ENCODE data around the gene FAM3A.

Gene FAM3A

DNA sequence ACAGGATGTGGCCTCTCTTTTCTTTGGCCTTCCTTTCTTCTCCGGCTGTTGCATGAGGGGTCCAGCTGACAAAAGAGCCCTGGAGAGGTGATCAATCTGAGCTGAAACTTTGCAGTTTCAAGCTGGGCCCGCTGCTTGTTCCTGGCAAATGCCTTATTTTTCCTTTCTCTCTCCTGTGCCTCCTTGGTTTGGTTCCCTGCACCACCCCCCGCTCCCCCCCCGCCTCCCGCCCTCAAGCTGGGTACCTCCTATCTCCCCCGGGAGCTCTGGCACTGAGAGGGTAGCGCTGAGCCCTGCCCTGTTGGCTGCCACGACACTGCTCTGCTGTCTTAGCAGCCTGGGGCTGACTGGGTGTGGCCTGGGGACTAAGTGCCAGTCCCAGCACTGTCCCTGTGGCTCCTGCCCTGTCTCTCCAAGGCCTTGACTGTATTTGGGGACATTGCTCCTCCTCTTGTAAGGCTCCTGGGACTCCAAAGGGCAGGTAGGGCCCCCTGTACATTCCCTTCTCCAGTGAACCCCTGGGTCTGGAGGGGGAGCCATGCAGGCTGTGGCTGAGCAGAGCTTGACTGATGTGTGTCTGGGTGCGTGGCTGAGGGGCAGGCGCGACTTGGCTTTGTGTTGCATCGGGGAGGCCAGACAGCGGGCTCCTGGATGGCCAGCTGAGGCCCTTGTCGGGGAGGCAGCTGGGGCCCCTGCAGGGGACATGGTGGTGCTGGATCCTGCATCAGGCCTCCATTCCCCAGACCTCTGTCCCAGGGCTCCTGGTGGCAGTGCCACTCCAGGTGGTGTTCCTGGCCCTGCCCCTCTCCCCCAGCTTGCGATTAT is 56.9 kb downstream of the FAM3A start (continued):
- TF ChIP-seq ZNF677 (tag by site-specific recombination; IDR thresholded peaks at IDR 0.05) (no peak), TRIM28 (IDR thresholded peaks at IDR 0.05; ENCODE audit: borderline replicate concordance, low read length) (no peak), ZNF2 (tag by site-specific recombination; IDR thresholded peaks at IDR 0.05) (no peak), ZNF792 (tag by site-specific recombination; IDR thresholded peaks at IDR 0.05) (no peak), ZNF423 (tag by site-specific recombination; IDR thresholded peaks at IDR 0.05) (no peak), ZNF791 (tag by site-specific recombination; IDR thresholded peaks at IDR 0.05) (no peak), ZNF473 (tag by site-specific recombination; IDR thresholded peaks at IDR 0.05) (no peak), KLF16 (tag by site-specific recombination; IDR thresholded peaks at IDR 0.05) (no peak), ZNF433 (tag by site-specific recombination; IDR thresholded peaks at IDR 0.05; ENCODE audit: low read depth) (no peak), ZNF626 (tag by site-specific recombination; IDR thresholded peaks at IDR 0.05) (no peak), ZNF629 (tag by site-specific recombination; IDR thresholded peaks at IDR 0.05) (no peak), BCL11B (tag by site-specific recombination; IDR thresholded peaks at IDR 0.05; ENCODE audit: low read depth) (no peak), ZNF324 (tag by site-specific recombination; IDR thresholded peaks at IDR 0.05) (no peak), MZF1 (tag by site-specific recombination; IDR thresholded peaks at IDR 0.05; ENCODE audit: borderline replicate concordance) (no peak), REPIN1 (tag by site-specific recombination; IDR thresholded peaks at IDR 0.05; ENCODE audit: low read depth) (no peak), SP3 (tag by site-specific recombination; IDR thresholded peaks at IDR 0.05) (no peak), ZNF391 (tag by site-specific recombination; IDR thresholded peaks at IDR 0.05; ENCODE audit: borderline replicate concordance, low read depth) (no peak), SALL2 (tag by site-specific recombination; IDR thresholded peaks at IDR 0.05; ENCODE audit: borderline replicate concordance) (no peak), YY2 (tag by site-specific recombination; IDR thresholded peaks at IDR 0.05) (no peak), HOXD13 (CRISPR knock-in tag; IDR thresholded peaks at IDR 0.05; ENCODE audit: borderline replicate concordance) (no peak), ZNF416 (tag by site-specific recombination; IDR thresholded peaks at IDR 0.05) (no peak), KLF1 (tag by site-specific recombination; IDR thresholded peaks at IDR 0.05) (no peak)
- TF ChIP-seq, protein P1, sequence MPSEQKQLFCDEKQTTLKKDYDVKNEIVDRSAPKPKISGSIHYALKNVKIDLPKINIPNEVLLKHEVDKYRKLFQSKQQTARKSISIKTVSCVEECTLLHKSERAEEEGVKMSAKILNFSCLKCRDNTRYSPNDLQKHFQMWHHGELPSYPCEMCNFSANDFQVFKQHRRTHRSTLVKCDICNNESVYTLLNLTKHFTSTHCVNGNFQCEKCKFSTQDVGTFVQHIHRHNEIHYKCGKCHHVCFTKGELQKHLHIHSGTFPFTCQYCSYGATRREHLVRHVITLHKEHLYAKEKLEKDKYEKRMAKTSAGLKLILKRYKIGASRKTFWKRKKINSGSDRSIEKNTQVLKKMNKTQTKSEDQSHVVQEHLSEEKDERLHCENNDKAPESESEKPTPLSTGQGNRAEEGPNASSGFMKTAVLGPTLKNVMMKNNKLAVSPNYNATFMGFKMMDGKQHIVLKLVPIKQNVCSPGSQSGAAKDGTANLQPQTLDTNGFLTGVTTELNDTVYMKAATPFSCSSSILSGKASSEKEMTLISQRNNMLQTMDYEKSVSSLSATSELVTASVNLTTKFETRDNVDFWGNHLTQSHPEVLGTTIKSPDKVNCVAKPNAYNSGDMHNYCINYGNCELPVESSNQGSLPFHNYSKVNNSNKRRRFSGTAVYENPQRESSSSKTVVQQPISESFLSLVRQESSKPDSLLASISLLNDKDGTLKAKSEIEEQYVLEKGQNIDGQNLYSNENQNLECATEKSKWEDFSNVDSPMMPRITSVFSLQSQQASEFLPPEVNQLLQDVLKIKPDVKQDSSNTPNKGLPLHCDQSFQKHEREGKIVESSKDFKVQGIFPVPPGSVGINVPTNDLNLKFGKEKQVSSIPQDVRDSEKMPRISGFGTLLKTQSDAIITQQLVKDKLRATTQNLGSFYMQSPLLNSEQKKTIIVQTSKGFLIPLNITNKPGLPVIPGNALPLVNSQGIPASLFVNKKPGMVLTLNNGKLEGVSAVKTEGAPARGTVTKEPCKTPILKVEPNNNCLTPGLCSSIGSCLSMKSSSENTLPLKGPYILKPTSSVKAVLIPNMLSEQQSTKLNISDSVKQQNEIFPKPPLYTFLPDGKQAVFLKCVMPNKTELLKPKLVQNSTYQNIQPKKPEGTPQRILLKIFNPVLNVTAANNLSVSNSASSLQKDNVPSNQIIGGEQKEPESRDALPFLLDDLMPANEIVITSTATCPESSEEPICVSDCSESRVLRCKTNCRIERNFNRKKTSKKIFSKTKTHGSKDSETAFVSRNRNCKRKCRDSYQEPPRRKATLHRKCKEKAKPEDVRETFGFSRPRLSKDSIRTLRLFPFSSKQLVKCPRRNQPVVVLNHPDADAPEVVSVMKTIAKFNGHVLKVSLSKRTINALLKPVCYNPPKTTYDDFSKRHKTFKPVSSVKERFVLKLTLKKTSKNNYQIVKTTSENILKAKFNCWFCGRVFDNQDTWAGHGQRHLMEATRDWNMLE (tag by site-specific recombination; conservative IDR thresholded peaks at IDR 0.05; ENCODE audit: low read depth), result no peak
- TF ChIP-seq, protein P2, sequence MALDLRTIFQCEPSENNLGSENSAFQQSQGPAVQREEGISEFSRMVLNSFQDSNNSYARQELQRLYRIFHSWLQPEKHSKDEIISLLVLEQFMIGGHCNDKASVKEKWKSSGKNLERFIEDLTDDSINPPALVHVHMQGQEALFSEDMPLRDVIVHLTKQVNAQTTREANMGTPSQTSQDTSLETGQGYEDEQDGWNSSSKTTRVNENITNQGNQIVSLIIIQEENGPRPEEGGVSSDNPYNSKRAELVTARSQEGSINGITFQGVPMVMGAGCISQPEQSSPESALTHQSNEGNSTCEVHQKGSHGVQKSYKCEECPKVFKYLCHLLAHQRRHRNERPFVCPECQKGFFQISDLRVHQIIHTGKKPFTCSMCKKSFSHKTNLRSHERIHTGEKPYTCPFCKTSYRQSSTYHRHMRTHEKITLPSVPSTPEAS (tag by site-specific recombination; IDR thresholded peaks at IDR 0.05), result no peak
- TF ChIP-seq, protein P3, sequence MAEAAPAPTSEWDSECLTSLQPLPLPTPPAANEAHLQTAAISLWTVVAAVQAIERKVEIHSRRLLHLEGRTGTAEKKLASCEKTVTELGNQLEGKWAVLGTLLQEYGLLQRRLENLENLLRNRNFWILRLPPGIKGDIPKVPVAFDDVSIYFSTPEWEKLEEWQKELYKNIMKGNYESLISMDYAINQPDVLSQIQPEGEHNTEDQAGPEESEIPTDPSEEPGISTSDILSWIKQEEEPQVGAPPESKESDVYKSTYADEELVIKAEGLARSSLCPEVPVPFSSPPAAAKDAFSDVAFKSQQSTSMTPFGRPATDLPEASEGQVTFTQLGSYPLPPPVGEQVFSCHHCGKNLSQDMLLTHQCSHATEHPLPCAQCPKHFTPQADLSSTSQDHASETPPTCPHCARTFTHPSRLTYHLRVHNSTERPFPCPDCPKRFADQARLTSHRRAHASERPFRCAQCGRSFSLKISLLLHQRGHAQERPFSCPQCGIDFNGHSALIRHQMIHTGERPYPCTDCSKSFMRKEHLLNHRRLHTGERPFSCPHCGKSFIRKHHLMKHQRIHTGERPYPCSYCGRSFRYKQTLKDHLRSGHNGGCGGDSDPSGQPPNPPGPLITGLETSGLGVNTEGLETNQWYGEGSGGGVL (tag by site-specific recombination; IDR thresholded peaks at IDR 0.05), result peak; percentile 44
- TF ChIP-seq, protein P4, sequence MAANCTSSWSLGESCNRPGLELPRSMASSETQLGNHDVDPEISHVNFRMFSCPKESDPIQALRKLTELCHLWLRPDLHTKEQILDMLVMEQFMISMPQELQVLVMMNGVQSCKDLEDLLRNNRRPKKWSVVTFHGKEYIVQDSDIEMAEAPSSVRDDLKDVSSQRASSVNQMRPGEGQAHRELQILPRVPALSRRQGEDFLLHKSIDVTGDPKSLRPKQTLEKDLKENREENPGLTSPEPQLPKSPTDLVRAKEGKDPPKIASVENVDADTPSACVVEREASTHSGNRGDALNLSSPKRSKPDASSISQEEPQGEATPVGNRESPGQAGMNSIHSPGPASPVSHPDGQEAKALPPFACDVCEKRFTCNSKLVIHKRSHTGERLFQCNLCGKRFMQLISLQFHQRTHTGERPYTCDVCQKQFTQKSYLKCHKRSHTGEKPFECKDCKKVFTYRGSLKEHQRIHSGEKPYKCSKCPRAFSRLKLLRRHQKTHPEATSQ (tag by site-specific recombination; IDR thresholded peaks at IDR 0.05), result no peak
- TF ChIP-seq, protein P5, sequence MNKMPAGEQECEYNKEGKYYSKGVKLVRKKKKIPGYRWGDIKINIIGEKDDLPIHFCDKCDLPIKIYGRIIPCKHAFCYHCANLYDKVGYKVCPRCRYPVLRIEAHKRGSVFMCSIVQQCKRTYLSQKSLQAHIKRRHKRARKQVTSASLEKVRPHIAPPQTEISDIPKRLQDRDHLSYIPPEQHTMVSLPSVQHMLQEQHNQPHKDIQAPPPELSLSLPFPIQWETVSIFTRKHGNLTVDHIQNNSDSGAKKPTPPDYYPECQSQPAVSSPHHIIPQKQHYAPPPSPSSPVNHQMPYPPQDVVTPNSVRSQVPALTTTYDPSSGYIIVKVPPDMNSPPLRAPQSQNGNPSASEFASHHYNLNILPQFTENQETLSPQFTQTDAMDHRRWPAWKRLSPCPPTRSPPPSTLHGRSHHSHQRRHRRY (tag by site-specific recombination; IDR thresholded peaks at IDR 0.05), result no peak

Data from HEK293 (cell line).